DOHH2 (cell line): ENCODE data around the gene RAB3GAP1.

Source experiments
- H3F3A ChIP-seq: fragments of 200-600 bp; sonication (generic), shearing (Covaris generic); 2 replicates; pipeline ENCODE4 v1.6.0; 2016; ENCODE audit warnings: antibody characterized with exemption, mild to moderate bottlenecking; ENCODE audit not compliant: control insufficient read depth, insufficient read depth
- H3K27ac ChIP-seq: fragments of 200-600 bp; sonication (generic); 2 replicates; pipeline ENCODE4 v1.5.1; 2014; ENCODE audit warnings: low read depth, mild to moderate bottlenecking, low read length, moderate library complexity
- H3K27me3 ChIP-seq: fragments of 200-600 bp; sonication (generic); 2 replicates; pipeline ENCODE4 v1.6.1; 2014; ENCODE audit warnings: mild to moderate bottlenecking, low read length, mixed read lengths; ENCODE audit not compliant: control insufficient read depth
- H3K36me3 ChIP-seq: fragments of 200-600 bp; sonication (generic); 2 replicates; pipeline ENCODE4 v1.6.1; 2014; ENCODE audit warnings: mild to moderate bottlenecking, low read length, moderate library complexity, mixed read lengths; ENCODE audit not compliant: control insufficient read depth
- H3K4me1 ChIP-seq: fragments of 200-600 bp; sonication (generic); 2 replicates; pipeline ENCODE4 v1.6.1; 2014; ENCODE audit warnings: mild to moderate bottlenecking, low read length, mixed read lengths; ENCODE audit not compliant: control insufficient read depth
- H3K4me2 ChIP-seq: fragments of 200-600 bp; sonication (generic); 2 replicates; pipeline ENCODE4 v1.6.0; 2014; ENCODE audit warnings: mild to moderate bottlenecking, low read length, moderate library complexity
- H3K4me3 ChIP-seq: fragments of 200-600 bp; sonication (generic); 2 replicates; pipeline ENCODE4 v1.5.1; 2014; ENCODE audit warnings: mild to moderate bottlenecking, low read length, mixed read lengths
- H3K79me2 ChIP-seq: fragments of 200-600 bp; sonication (generic); 2 replicates; pipeline ENCODE4 v1.6.1; 2014; ENCODE audit warnings: mild to moderate bottlenecking, low read length, mixed read lengths; ENCODE audit not compliant: control insufficient read depth
- H3K9me2 ChIP-seq: fragments of 200-600 bp; sonication (generic); replicated peaks from 2 replicates; pipeline ENCODE4 v1.6.1; 2014; ENCODE audit warnings: mild to moderate bottlenecking, low read length, mixed read lengths; ENCODE audit not compliant: control insufficient read depth
- H3K9me3 ChIP-seq: fragments of 200-600 bp; sonication (generic); 2 replicates; pipeline ENCODE4 v1.6.1; 2014; ENCODE audit warnings: antibody characterized with exemption, low read length, mixed read lengths; ENCODE audit not compliant: control insufficient read depth, insufficient read depth
- H4K20me1 ChIP-seq: fragments of 200-600 bp; sonication (generic); 2 replicates; pipeline ENCODE4 v1.6.0; 2014; ENCODE audit warnings: low read depth, mild to moderate bottlenecking, antibody characterized with exemption, low read length, moderate library complexity; ENCODE audit not compliant: control insufficient read depth, insufficient read depth
- EZH2phosphoT487 ChIP-seq: fragments of 200-600 bp; sonication (generic); IDR thresholded peaks from 2 replicates; pipeline ENCODE4 v1.6.1; 2017; ENCODE audit warnings: borderline replicate concordance, mild to moderate bottlenecking, antibody characterized with exemption, low read length, moderate library complexity, mixed read lengths
- TF ChIP-seq, protein P1 (sequence below): fragments of 200-600 bp; sonication (generic); IDR thresholded peaks from one replicate; pipeline ENCODE4 v1.5.1; 2014; ENCODE audit warnings: antibody characterized with exemption, mild to moderate bottlenecking, low read depth, low read length; ENCODE audit not compliant: poor library complexity, severe bottlenecking

RAB3GAP1 gene

DNA sequence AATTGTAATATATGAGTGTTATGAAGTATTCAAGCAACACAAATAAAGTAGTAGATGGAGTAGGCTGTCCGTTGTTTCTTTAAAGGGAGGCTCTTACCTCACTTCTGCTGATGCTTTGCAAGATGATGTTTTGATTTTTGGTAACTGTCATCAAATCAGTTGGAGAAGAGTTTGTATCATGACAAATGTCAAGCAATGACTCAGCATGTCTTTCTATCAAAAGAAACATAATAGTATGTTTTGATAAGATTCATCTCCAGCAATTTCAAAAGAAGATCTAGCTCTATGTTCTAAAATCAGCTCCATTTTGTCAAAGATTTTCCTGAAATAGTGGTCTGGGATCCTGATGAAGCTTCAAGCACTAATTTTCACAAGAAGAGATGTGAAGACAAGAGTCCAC, 30.5 kb upstream of the RAB3GAP1 start:
- Histone ChIP-seq H3F3A (no peaks in the 10 kb centered on the region), H3K4me1 (no peaks in the 10 kb centered on the region), H3K4me3 (no peak overlapping the region), H3K4me2 (no peak overlapping the region), H3K36me3 (no peaks in the 10 kb centered on the region), H3K27me3 (no peaks in the 10 kb centered on the region), H4K20me1 (no peaks in the 10 kb centered on the region), H3K9me2 (no peaks in the 10 kb centered on the region), H3K27ac (no peak overlapping the region), H3K9me3 (no peaks in the 10 kb centered on the region), H3K79me2 (no peaks in the 10 kb centered on the region)
- no peak for TF ChIP-seq EZH2phosphoT487
- TF ChIP-seq, protein P1, sequence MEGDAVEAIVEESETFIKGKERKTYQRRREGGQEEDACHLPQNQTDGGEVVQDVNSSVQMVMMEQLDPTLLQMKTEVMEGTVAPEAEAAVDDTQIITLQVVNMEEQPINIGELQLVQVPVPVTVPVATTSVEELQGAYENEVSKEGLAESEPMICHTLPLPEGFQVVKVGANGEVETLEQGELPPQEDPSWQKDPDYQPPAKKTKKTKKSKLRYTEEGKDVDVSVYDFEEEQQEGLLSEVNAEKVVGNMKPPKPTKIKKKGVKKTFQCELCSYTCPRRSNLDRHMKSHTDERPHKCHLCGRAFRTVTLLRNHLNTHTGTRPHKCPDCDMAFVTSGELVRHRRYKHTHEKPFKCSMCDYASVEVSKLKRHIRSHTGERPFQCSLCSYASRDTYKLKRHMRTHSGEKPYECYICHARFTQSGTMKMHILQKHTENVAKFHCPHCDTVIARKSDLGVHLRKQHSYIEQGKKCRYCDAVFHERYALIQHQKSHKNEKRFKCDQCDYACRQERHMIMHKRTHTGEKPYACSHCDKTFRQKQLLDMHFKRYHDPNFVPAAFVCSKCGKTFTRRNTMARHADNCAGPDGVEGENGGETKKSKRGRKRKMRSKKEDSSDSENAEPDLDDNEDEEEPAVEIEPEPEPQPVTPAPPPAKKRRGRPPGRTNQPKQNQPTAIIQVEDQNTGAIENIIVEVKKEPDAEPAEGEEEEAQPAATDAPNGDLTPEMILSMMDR = no peak

DNA sequence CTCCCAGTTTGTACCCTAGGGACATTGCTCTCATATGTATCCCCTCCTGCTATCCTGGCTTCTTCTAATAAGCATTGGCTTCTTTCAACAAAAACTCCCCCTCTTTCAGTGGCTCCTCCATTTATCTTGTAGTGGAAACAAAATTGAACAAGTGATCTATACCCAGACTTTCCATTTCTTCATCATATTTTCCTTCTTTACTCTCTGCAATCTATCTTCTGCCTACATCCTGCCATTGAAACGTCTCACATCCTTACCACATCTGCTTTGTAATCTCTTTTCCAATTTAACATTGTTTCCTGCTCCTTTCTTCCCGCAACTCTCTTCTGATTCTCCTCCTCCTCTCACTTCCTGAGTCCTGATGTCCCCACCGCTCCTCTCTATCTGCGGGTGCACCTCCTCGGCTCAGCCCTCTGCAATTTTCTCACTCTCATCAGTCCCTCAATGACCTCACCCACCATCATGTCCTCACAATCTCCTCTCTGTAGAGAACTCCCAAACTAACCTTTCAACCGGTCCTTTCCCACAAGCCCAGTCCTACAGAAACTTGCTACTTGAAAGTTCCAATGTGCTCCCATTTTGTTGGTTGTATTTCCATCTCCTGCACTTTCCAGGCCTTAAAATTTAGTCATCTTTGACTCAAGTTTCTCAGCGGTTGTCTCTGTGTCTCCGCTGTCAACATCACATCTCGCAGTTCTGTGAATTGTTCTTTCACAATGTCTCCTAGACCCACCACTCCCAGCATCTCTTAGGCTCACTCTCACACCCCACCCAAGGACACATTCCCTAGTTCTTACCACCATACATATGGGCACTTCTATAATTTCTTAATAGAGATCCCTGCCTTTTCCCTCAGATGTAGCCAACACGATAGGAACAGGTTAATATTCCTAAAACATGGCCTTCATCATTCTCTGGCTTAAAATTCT, 28.9 kb upstream of the RAB3GAP1 start:
- Histone ChIP-seq H3K9me2 (no peaks in the 10 kb centered on the region), H3K4me1 (no peaks in the 10 kb centered on the region), H3K27ac (no peak overlapping the region), H3K79me2 (no peaks in the 10 kb centered on the region), H3K4me3 (no peak overlapping the region), H3K9me3 (no peaks in the 10 kb centered on the region), H3K4me2 (no peak overlapping the region), H3K27me3 (no peaks in the 10 kb centered on the region), H3F3A (no peaks in the 10 kb centered on the region), H4K20me1 (no peaks in the 10 kb centered on the region), H3K36me3 (no peaks in the 10 kb centered on the region)
- TF ChIP-seq, protein P1 = no peak
- no peak for TF ChIP-seq EZH2phosphoT487

DNA sequence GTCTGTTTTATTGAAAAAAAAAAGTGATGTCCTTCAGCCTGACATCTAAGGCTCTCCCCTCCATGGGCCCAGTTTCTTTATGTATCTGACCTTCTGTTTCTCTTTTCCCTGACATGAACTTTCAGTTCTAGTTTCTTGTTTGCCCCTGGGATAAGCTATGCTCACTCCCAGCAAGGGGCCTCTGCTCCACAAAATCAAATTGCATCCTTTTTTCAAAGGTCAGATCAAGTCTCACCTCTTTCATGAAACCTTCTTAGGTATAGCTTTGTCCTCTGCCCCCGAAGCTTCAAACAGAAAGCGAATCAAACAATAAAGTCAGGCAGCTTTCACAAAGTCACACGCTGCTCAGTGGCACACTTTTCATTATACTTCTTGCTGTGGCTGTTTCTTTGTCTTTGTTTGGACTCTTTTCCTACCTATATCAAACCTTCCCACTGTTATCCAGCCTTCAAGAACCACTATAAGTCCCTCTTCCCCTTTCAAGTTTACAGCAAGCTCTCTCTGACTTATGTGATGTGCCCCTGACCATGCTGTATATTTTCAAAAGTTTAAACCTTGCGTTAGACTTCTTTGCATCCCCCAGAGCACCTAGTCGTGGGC, 28.1 kb upstream of the RAB3GAP1 start:
- Histone ChIP-seq H3K27me3 (no peaks in the 10 kb centered on the region), H3K36me3 (no peaks in the 10 kb centered on the region), H4K20me1 (no peaks in the 10 kb centered on the region), H3K27ac (no peak overlapping the region), H3K9me2 (no peaks in the 10 kb centered on the region), H3K4me3 (no peak overlapping the region), H3F3A (no peaks in the 10 kb centered on the region), H3K4me1 (no peaks in the 10 kb centered on the region), H3K4me2 (no peak overlapping the region), H3K79me2 (no peaks in the 10 kb centered on the region), H3K9me3 (no peaks in the 10 kb centered on the region)
- TF ChIP-seq, protein P1 = no peak
- TF ChIP-seq EZH2phosphoT487 = no peak
